ENCODE measurements around the gene AAK1. TPM values are rescaled to one million over a fixed set of nuclear protein-coding genes. Genes with fewer than 3 reads are reported as not detected.
"Not testable (repeated sequence)": the region's sequence is repeated elsewhere in the genome, so short reads cannot be mapped to it uniquely, and the experiment has no call there.

Gene AAK1
- total RNA-seq, 1 experiment from 2014 or later: 46.8 TPM

DNA sequence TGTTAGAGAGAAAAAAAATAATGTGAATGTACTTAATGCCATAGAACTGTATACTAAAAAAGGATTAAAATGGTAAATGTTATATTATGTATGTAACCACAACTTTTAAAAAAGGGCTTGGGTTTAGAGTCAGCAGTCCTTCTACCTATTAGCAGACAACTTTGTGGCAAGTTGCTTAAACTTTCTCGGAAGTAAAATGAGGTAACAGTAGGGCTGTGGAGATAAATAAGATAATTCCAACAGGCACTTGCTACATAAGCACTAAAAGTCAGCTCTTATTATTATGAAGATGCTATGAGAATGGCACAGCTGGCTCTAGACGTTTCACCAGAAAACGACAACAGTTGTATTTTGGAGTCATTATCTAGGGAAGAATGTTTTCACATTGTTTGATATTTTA is 31.3 kb downstream of the AAK1 start:
- DNase-seq (no peak), ATAC-seq (no peak)
- Histone ChIP-seq H3K79me2 (ENCODE audit: low read length) (peaks cover 89% of the 10 kb centered on the region), H3K9me3 (ENCODE audit: low read length) (no peaks in the 10 kb centered on the region), H3K4me3 (ENCODE audit: low read length) (no peak overlapping the region), H3K27me3 (ENCODE audit: low read length) (no peaks in the 10 kb centered on the region), H3K9ac (ENCODE audit: low read length) (no peak overlapping the region), H3F3A (ENCODE audit: low read length, unreplicated experiment) (no peaks in the 10 kb centered on the region), H3K4me2 (ENCODE audit: low read length) (no peak overlapping the region), H2AFZ (ENCODE audit: low read length) (no peak overlapping the region), H3K36me3 (ENCODE audit: low read depth, low read length) (peaks cover 16% of the 10 kb centered on the region; the same call in 1 of the 2 replicates), H3K4me1 (ENCODE audit: insufficient read depth, low read length) (peaks cover 27% of the 10 kb centered on the region), H3K27ac (ENCODE audit: low read length) (no peak overlapping the region), H4K20me1 (ENCODE audit: low read length) (peaks cover under 1% of the 10 kb centered on the region; the same call in 1 of the 2 replicates), H3K9me2 (replicated peaks; ENCODE audit: low read length) (no peaks in the 10 kb centered on the region)
- BruUV-seq (replicated peaks): no TSS peak
- intact Hi-C loops (cut with micrococcal nuclease): no loop called here
- ChIA-PET CTCF (interaction anchor here (1.1 kb wide), 1 partner anchor 14 kb away, joined by 4 read pairs; no protein-coding TSS in a partner anchor), POLR2A (ENCODE audit: unreplicated experiment) (no interaction called here)
- no peak for TF ChIP-seq CTCF (conservative IDR thresholded peaks at IDR 0.05; ENCODE audit: low read depth, low read length)
- no peak for TF ChIP-seq EZH2 (IDR thresholded peaks at IDR 0.05; ENCODE audit: low read length, unreplicated experiment)
- TF ChIP-seq EZH2phosphoT487 (IDR thresholded peaks at IDR 0.05; ENCODE audit: borderline replicate concordance, low read length): no peak

DNA sequence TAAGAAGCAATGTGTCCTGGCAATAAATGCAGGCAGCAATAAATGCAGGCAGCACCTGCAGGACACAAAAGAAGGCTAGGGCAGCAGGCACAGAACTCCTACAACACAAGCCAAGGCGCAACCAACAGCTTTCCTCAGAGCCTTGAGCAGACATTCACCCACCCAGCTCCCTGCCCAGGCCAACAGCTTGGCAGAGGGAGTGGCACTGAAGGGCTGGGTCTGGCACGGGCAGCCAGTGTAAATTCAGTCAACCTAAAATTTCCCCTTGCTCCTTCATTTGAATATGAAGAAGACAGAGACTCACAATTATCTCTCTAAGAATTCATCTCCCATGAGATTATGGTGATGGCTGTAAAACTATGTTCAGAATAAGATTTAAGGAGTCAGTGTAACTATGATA is 35.4 kb downstream of the AAK1 start:
- ATAC-seq (no peak), DNase-seq (no peak)
- ChIA-PET POLR2A (ENCODE audit: unreplicated experiment) (no interaction called here), CTCF (no interaction called here)
- H3K9me2 ChIP-seq (replicated peaks; ENCODE audit: low read length): no peaks in the 10 kb centered on the region
- H3K9me3 ChIP-seq (ENCODE audit: low read length): no peaks in the 10 kb centered on the region
- H2AFZ ChIP-seq (ENCODE audit: low read length): no peak overlapping the region
- no peaks in the 10 kb centered on the region for H3K27me3 ChIP-seq (ENCODE audit: low read length)
- H3K4me2 ChIP-seq (ENCODE audit: low read length): no peak overlapping the region
- TF ChIP-seq EZH2phosphoT487 (IDR thresholded peaks at IDR 0.05; ENCODE audit: borderline replicate concordance, low read length) (no peak), EZH2 (IDR thresholded peaks at IDR 0.05; ENCODE audit: low read length, unreplicated experiment) (no peak), CTCF (conservative IDR thresholded peaks at IDR 0.05; ENCODE audit: low read depth, low read length) (no peak)
- H4K20me1 ChIP-seq (ENCODE audit: low read length): no peaks in the 10 kb centered on the region
- H3K36me3 ChIP-seq (ENCODE audit: low read depth, low read length): 0 out of 2 replicates have a peak, but pooled peaks cover 11% of the 10 kb centered on the region
- H3F3A ChIP-seq (ENCODE audit: low read length, unreplicated experiment): no peaks in the 10 kb centered on the region
- H3K4me3 ChIP-seq (ENCODE audit: low read length): no peak overlapping the region
- H3K4me1 ChIP-seq (ENCODE audit: insufficient read depth, low read length): no peaks in the 10 kb centered on the region
- no TSS peak for BruUV-seq (replicated peaks)
- no peak overlapping the region for H3K9ac ChIP-seq (ENCODE audit: low read length)
- intact Hi-C loops (cut with micrococcal nuclease): no loop called here
- peaks cover 84% of the 10 kb centered on the region for H3K79me2 ChIP-seq (ENCODE audit: low read length)
- no peak overlapping the region for H3K27ac ChIP-seq (ENCODE audit: low read length)

DNA sequence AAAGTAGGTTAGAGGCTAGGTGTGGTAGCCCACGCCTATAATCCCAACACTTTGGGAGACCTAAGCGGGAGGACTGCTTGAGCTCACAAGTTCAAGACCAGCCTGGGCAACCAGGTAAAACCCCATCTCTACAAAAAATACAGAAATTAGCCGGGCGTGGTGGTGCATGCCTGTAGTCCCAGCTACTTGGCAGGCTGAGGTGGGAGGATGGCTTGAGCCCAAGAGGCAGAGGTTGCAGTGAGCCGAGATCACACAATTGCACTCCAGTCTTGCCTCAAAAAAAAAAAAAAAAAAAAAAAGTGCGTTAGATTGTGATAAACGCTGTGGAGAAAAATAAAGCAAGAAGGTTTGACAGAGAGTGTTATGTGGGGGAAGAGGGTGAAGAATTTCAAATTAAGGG is 36.8 kb downstream of the AAK1 start:
- H3K4me1 ChIP-seq (ENCODE audit: insufficient read depth, low read length); H3K9me2 ChIP-seq (replicated peaks; ENCODE audit: low read length); BruUV-seq (replicated peaks); POLR2A ChIA-PET (ENCODE audit: unreplicated experiment); H3K4me3 ChIP-seq (ENCODE audit: low read length); H3K4me2 ChIP-seq (ENCODE audit: low read length); H4K20me1 ChIP-seq (ENCODE audit: low read length); H3K27me3 ChIP-seq (ENCODE audit: low read length); CTCF ChIA-PET; H3K27ac ChIP-seq (ENCODE audit: low read length); H2AFZ ChIP-seq (ENCODE audit: low read length); H3K9me3 ChIP-seq (ENCODE audit: low read length); ATAC-seq; H3K9ac ChIP-seq (ENCODE audit: low read length); intact Hi-C loops (cut with micrococcal nuclease); DNase-seq; H3F3A ChIP-seq (ENCODE audit: low read length, unreplicated experiment): not testable (repeated sequence)
- Histone ChIP-seq H3K36me3 (ENCODE audit: low read depth, low read length) (0 out of 2 replicates have a peak, but pooled peaks cover 11% of the 10 kb centered on the region), H3K79me2 (ENCODE audit: low read length) (peaks cover 77% of the 10 kb centered on the region)
